Peyer's patch (tissue), 4 donors: Measurements from ENCODE around the gene UBE2D2. TPM values are rescaled to one million over a fixed set of nuclear protein-coding genes. Genes with fewer than 3 reads are reported as not detected.

ENCODE experiments used
- DNase-seq, 3 donors: peaks; one replicate each; pipeline ENCODE4 v3.0.0-alpha.2; 2017 to 2019
- H3K27ac ChIP-seq, 4 donors: fragments of 200-600 bp; sonication (generic); one replicate each; pipeline ENCODE4 v1.5.1; 2016 to 2019
- H3K27me3 ChIP-seq, 2 donors: fragments of 200-600 bp; sonication (generic); one replicate each; pipeline ENCODE4 v1.5.1; 2019
- H3K36me3 ChIP-seq, 3 donors: fragments of 200-600 bp; sonication (generic); one replicate each; pipeline ENCODE4 v1.5.1; 2016 to 2019
- H3K4me1 ChIP-seq, 4 donors: fragments of 200-600 bp; sonication (generic); one replicate each; pipeline ENCODE4 v1.5.1; 2016 to 2019
- H3K4me3 ChIP-seq, 4 donors: fragments of 200-600 bp; sonication (generic); 1 replicate in 3 of 4; 2 replicates in 1 of 4; pipeline ENCODE4 v1.5.1; 2016 to 2019; ENCODE audit warnings: mild to moderate bottlenecking in 1 of 4
- H3K9me3 ChIP-seq, 4 donors: fragments of 200-600 bp; sonication (generic); one replicate each; pipeline ENCODE4 v1.5.1; 2016 to 2019; ENCODE audit warnings: mild to moderate bottlenecking in 1 of 4
- POLR2A ChIP-seq, 2 donors: fragments of 450-650 bp; IDR thresholded peaks; one replicate each; pipeline ENCODE4 v1.5.1; 2017; ENCODE audit warnings: antibody characterized with exemption in 2 of 2, mild to moderate bottlenecking in 2 of 2, moderate library complexity in 2 of 2
- total RNA-seq, 4 donors: library from RNA; depleted of rRNA; stranded (reverse); fragments of >200 nt; gene quantifications; one replicate each; pipeline ENCODE4 v1.1.0, GENCODE V29; 2016
- TF ChIP-seq, protein P1 (sequence below), 6 experiments: fragments of 450-650 bp in 4 of 6; fragments of 200-600 bp in 2 of 6; sonication (generic) in 1 of 6; IDR thresholded peaks; one replicate each; pipeline ENCODE4 v1.5.1; 2017 to 2019; ENCODE audit warnings: antibody characterized with exemption in 6 of 6, mild to moderate bottlenecking in 3 of 6, moderate library complexity in 1 of 6

UBE2D2 gene
- total RNA-seq, 4 donors from 2014 or later = 60.2 to 87.9 (median 70.2) TPM

DNA sequence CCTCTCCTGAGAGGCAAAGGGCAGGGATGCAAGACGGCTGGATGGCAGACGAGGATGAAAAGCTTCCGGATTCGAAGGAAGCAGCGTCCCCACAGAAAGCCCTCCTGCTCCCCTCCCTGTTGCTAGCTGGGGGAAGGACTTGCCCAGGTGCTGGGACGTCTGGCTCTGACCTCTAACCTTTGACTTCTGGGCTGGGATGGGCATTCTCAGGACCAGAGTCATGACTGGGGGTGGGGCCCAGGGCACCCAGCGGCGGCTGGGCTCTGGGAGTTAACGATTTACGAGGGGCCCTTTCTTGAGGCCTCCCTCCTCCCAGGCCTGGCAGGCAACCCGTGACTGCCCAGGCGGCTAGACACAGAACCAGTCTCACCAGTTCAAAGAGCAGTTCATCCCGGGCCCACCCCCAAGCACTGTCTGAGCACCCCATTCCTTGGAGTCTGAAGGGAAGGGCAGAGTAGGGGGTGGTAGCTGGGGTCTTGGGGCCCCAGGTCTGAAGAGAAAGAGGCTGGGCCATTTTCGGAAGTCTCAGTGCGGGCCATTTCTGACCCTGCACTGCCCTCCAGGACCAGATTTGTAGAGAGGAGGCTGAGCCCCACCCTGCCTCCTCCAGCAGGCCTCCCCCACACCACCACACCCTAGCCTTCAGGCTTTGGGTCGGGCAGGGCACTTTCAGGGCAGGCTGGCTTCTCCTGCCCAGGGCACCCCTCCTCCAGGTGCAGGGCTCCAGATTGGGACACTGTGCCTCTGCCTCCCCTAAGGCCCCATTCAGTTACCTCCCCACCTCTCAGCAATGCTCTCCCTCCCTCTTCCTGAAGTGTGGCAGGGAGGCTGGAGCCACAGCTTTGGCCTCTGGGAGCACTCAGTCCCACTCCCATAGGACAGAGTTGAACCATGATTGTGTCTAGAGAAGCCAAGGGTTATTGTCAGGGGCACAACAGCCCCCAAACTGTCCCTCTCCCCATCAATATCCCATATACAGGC, 82.0 kb downstream of the UBE2D2 start:
- Histone ChIP-seq H3K4me1 (peaks cover 21 to 53% (median 25%) of the 10 kb centered on the region in 4 donors), H3K9me3 (no peaks in the 10 kb centered on the region), H3K27ac (peak overlapping the region; percentile 17 to 92 (median 62)), H3K4me3 (no peak overlapping the region), H3K36me3 (no peaks in the 10 kb centered on the region), H3K27me3 (no peaks in the 10 kb centered on the region)
- peak; percentile 8 to 89 (median 88) for DNase-seq
- TF ChIP-seq, protein P1, sequence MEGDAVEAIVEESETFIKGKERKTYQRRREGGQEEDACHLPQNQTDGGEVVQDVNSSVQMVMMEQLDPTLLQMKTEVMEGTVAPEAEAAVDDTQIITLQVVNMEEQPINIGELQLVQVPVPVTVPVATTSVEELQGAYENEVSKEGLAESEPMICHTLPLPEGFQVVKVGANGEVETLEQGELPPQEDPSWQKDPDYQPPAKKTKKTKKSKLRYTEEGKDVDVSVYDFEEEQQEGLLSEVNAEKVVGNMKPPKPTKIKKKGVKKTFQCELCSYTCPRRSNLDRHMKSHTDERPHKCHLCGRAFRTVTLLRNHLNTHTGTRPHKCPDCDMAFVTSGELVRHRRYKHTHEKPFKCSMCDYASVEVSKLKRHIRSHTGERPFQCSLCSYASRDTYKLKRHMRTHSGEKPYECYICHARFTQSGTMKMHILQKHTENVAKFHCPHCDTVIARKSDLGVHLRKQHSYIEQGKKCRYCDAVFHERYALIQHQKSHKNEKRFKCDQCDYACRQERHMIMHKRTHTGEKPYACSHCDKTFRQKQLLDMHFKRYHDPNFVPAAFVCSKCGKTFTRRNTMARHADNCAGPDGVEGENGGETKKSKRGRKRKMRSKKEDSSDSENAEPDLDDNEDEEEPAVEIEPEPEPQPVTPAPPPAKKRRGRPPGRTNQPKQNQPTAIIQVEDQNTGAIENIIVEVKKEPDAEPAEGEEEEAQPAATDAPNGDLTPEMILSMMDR (IDR thresholded peaks at IDR 0.05) = no peak
- peak in 1 of 2 donors; percentile 22 for TF ChIP-seq POLR2A (IDR thresholded peaks at IDR 0.05)

DNA sequence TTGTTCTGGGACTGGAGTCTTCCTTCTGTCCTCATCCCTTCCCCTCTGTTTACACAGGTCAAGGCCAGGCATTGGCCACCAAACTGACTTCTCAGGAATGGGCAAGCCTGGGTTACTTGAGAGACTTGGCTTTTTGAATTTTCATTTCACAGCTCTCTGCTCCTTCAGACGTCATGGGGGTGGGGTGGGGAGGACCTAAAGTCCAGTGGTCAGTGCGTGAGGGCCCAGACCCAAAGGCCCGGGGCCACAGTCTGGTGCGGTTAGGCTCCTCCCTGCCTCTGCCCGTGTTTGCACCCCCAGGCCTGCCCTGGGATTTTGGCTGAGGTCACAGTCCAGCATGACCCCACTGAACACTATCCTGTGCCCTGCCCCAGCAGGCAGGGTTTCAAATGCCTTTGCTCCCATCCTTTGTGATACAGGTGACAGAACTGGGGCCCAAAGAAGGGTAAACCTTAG, 82.9 kb downstream of the UBE2D2 start:
- no peak overlapping the region for H3K4me3 ChIP-seq
- peak in 2 of 3 donors; percentile 46 to 50 for DNase-seq
- no peak for TF ChIP-seq POLR2A (IDR thresholded peaks at IDR 0.05)
- H3K27ac ChIP-seq = peak overlapping the region in 3 of 4 donors; percentile 53 to 92 (median 71)
- no peaks in the 10 kb centered on the region for H3K9me3 ChIP-seq
- H3K36me3 ChIP-seq = no peaks in the 10 kb centered on the region
- no peaks in the 10 kb centered on the region for H3K27me3 ChIP-seq
- peaks cover 15 to 44% (median 21%) of the 10 kb centered on the region in 4 donors for H3K4me1 ChIP-seq

DNA sequence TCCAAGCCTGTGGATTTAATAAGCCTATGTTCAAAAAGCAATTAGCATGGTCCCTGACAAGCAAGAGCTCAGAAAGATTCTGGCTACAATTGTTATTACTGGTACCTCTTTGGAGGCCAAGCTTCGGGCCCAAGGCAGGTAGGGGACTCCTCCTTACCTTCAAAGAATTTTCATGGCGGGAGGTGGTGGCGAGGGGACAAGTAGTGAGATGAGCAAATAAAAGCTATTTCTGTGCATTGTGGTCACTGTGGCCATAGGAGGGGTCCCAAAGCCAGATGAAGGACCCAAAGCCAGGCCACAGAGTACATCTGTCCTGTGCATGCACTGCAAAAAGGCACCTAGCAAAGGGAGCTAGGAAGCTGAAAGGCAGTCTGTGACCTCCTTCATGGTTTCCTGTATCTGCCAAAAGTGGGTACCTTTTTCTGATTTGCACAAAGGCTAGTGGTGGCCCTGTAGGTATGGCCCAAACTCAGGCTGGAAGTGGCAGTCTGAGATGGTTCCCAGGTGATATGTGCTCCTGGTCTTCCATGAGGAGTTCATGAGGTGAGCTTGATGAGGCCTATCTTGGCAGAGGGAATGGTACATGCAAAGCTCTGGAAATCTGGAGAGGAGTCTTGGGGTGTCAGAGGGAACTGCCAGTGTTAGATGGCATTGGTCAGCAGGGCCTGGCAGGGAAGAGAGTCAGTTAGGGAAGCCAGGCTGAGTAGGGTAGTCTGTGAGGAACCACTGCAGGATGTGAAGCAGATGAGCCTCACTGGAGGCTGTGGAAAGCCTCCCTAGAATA, 83.7 kb downstream of the UBE2D2 start:
- Histone ChIP-seq H3K27me3 (no peaks in the 10 kb centered on the region), H3K27ac (peak overlapping the region in 1 of 4 donors; percentile 92), H3K36me3 (no peaks in the 10 kb centered on the region), H3K4me3 (no peak overlapping the region), H3K4me1 (peaks cover 15 to 48% (median 19%) of the 10 kb centered on the region in 4 donors), H3K9me3 (no peaks in the 10 kb centered on the region)
- peak; percentile 15 to 44 (median 18) for DNase-seq
- no peak for TF ChIP-seq POLR2A (IDR thresholded peaks at IDR 0.05)
- TF ChIP-seq, protein P1 (IDR thresholded peaks at IDR 0.05) = no peak

DNA sequence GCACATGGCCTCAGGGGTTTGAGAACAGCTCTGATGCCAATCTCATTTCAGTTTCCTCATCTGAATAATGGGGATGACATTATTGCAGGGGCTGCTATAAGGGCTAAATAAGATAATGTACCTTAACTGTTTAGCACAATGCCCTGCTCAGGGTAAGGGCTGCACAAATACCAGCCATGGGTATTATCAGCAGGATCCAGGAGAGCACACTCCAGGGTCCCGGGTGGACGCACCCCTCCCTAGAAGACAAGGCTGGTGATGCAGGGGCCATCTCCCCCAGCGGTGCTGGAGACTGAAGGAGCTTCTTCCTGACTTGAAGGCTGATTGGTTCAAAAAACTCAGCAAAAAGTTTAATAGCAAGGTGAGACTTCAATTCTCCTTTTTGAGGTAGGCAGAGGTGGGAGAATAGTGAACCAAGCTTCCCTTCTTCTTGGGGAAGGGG, 84.3 kb downstream of the UBE2D2 start:
- H3K27ac ChIP-seq = no peak overlapping the region
- peak in 2 of 3 donors; percentile 16 to 25 for DNase-seq
- H3K36me3 ChIP-seq = no peaks in the 10 kb centered on the region
- H3K27me3 ChIP-seq = no peaks in the 10 kb centered on the region
- TF ChIP-seq, protein P1 (IDR thresholded peaks at IDR 0.05) = no peak
- no peaks in the 10 kb centered on the region for H3K9me3 ChIP-seq
- H3K4me1 ChIP-seq = peaks cover 15 to 54% (median 19%) of the 10 kb centered on the region in 4 donors
- no peak overlapping the region for H3K4me3 ChIP-seq

DNA sequence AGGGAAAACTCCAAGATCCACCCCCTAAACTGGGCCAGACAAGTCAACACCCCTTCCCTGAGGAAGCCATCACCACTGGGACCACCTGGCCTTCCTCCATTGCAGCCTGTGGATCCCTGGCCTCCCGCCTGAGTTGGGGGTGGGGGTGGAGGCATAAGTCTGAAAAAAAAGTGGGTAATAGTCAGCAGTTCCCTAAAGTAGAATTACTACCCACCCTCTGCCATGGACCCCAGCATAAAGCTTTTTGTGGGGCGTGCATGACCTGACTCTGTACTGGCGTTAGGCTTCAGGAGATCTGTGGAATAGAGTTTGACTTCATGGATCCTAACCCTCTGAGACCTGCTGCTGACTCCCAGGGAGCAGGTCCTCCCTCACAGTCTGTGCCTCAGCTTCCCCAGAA, 85.0 kb downstream of the UBE2D2 start:
- H3K9me3 ChIP-seq = no peaks in the 10 kb centered on the region
- no peaks in the 10 kb centered on the region for H3K27me3 ChIP-seq
- H3K27ac ChIP-seq = no peak overlapping the region
- H3K36me3 ChIP-seq = no peaks in the 10 kb centered on the region
- peaks cover 18 to 60% (median 22%) of the 10 kb centered on the region in 4 donors for H3K4me1 ChIP-seq
- H3K4me3 ChIP-seq = no peak overlapping the region
- DNase-seq = peak in 2 of 3 donors; percentile 22 to 31
- TF ChIP-seq POLR2A (IDR thresholded peaks at IDR 0.05) = no peak
- TF ChIP-seq, protein P1 (IDR thresholded peaks at IDR 0.05) = no peak
